HEK293T (cell line): ENCODE results near the gene CNKSR3.

Experiments used
- ARNT ChIP-seq: fragments of 450-650 bp; IDR thresholded peaks from 2 replicates; pipeline ENCODE4 v1.6.1; 2017; ENCODE audit warnings: mild to moderate bottlenecking
- BHLHE40 ChIP-seq: fragments of 450-650 bp; IDR thresholded peaks from 2 replicates; pipeline ENCODE4 v1.6.1; 2016; ENCODE audit warnings: mild to moderate bottlenecking, moderate library complexity, borderline replicate concordance
- CTBP1 ChIP-seq: fragments of 450-650 bp; IDR thresholded peaks from 2 replicates; pipeline ENCODE4 v1.6.1; 2016; ENCODE audit warnings: borderline replicate concordance
- ELF4 ChIP-seq: fragments of 450-650 bp; IDR thresholded peaks from 2 replicates; pipeline ENCODE4 v1.6.1; 2017; ENCODE audit warnings: antibody characterized with exemption
- FOXA1 ChIP-seq: fragments of 450-650 bp; IDR thresholded peaks from 2 replicates; pipeline ENCODE4 v1.6.1; 2016; ENCODE audit warnings: mild to moderate bottlenecking
- FOXK2 ChIP-seq: fragments of 450-650 bp; IDR thresholded peaks from 2 replicates; pipeline ENCODE4 v1.6.1; 2016; ENCODE audit warnings: mild to moderate bottlenecking
- FOXM1 ChIP-seq: fragments of 450-650 bp; IDR thresholded peaks from 2 replicates; pipeline ENCODE4 v1.6.1; 2017; ENCODE audit warnings: mild to moderate bottlenecking, borderline replicate concordance
- HDGF ChIP-seq: fragments of 450-650 bp; IDR thresholded peaks from 2 replicates; pipeline ENCODE4 v1.6.1; 2017; ENCODE audit warnings: antibody characterized with exemption, borderline replicate concordance
- L3MBTL2 ChIP-seq: fragments of 450-650 bp; conservative IDR thresholded peaks from 2 replicates; pipeline ENCODE4 v1.6.1; 2016; ENCODE audit warnings: mild to moderate bottlenecking
- LEF1 ChIP-seq: fragments of 450-650 bp; IDR thresholded peaks from 2 replicates; pipeline ENCODE4 v1.6.1; 2017; ENCODE audit warnings: mild to moderate bottlenecking, borderline replicate concordance
- SP1 ChIP-seq: fragments of 450-650 bp; IDR thresholded peaks from 2 replicates; pipeline ENCODE4 v1.6.1; 2017
- SUZ12 ChIP-seq: fragments of 450-650 bp; IDR thresholded peaks from 2 replicates; pipeline ENCODE4 v1.6.1; 2016; ENCODE audit warnings: mild to moderate bottlenecking
- TARDBP ChIP-seq: fragments of 450-650 bp; IDR thresholded peaks from 2 replicates; pipeline ENCODE4 v1.6.1; 2016
- TF ChIP-seq, protein P1 (sequence below): fragments of 450-650 bp; IDR thresholded peaks from 2 replicates; pipeline ENCODE4 v1.6.1; 2016

DNA sequence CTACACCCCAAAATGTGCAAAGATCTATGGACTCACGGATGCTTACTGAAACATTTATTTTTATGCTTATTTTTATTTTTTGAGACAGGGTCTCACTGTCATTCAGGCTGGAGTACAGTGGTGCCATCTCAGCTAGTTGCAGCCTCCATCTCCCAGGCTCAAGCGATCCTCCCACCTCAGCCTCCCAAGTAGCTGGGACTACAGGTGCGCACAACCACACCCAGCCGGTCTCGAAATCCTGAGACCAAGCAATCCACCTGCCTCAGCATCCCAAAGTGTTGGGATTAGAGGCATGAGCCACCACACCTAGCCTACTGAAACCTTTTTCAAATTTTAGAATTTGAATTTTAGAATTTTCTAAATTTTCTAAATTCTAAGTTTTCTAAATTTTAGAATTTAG, 103.0 kb downstream of the CNKSR3 start:
- no peak for TF ChIP-seq ELF4
- no peak for TF ChIP-seq TARDBP
- TF ChIP-seq FOXM1 = no peak
- no peak for TF ChIP-seq BHLHE40
- TF ChIP-seq L3MBTL2 = no peak
- TF ChIP-seq LEF1 = no peak
- no peak for TF ChIP-seq SP1
- TF ChIP-seq SUZ12 = no peak
- TF ChIP-seq ARNT = no peak
- no peak for TF ChIP-seq FOXK2
- TF ChIP-seq, protein P1, sequence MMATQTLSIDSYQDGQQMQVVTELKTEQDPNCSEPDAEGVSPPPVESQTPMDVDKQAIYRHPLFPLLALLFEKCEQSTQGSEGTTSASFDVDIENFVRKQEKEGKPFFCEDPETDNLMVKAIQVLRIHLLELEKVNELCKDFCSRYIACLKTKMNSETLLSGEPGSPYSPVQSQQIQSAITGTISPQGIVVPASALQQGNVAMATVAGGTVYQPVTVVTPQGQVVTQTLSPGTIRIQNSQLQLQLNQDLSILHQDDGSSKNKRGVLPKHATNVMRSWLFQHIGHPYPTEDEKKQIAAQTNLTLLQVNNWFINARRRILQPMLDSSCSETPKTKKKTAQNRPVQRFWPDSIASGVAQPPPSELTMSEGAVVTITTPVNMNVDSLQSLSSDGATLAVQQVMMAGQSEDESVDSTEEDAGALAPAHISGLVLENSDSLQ = no peak
- TF ChIP-seq HDGF = no peak
- no peak for TF ChIP-seq FOXA1
- TF ChIP-seq CTBP1 = no peak
